Prostate gland (tissue), 2 donors: ENCODE results near the gene PIP. TPM values are rescaled to one million over a fixed set of nuclear protein-coding genes. Genes with fewer than 3 reads are reported as not detected.
A peak's percentile ranks its signal among the peaks of the same experiment; 100 is the strongest.
"Not testable (repeated sequence)": the region's sequence is repeated elsewhere in the genome, so short reads cannot be mapped to it uniquely, and the experiment has no call there.

Experiments used
- DNase-seq: peaks from one replicate; pipeline ENCODE4 v3.0.0-alpha.2; 2019; ENCODE audit warnings: low spot score
- H3K27ac ChIP-seq, 2 donors: fragments of 200-600 bp; sonication (generic); 2 replicates each; pipeline ENCODE4 v1.5.1; 2017 to 2019
- H3K27me3 ChIP-seq: fragments of 200-600 bp; sonication (generic); replicated peaks from 2 replicates; pipeline ENCODE4 v1.5.1; 2019; ENCODE audit not compliant: insufficient read depth
- H3K36me3 ChIP-seq, 2 donors: fragments of 200-600 bp; sonication (generic); 1 replicate in 1 of 2; 2 replicates in 1 of 2; pipeline versions ENCODE4 v1.5.1 to v1.8.1; 2017 to 2019
- H3K4me1 ChIP-seq: fragments of 200-600 bp; sonication (generic); replicated peaks from 2 replicates; pipeline ENCODE4 v1.5.1; 2019
- H3K4me3 ChIP-seq, 2 donors: fragments of 200-600 bp; sonication (generic); 2 replicates each; pipeline ENCODE4 v1.5.1; 2017 to 2019
- H3K9me3 ChIP-seq: fragments of 200-600 bp; sonication (generic); 2 replicates; pipeline ENCODE4 v1.5.1; 2017
- CTCF ChIP-seq, 4 experiments: fragments of 200-600 bp in 2 of 4; fragments of 450-650 bp in 2 of 4; sonication (generic) in 2 of 4; IDR thresholded peaks; 1 replicate in 3 of 4; 2 replicates in 1 of 4; pipeline ENCODE4 v1.5.1; 2016 to 2019; ENCODE audit warnings: antibody characterized with exemption in 4 of 4, mild to moderate bottlenecking in 2 of 4, moderate library complexity in 2 of 4
- POLR2A ChIP-seq: fragments of 450-650 bp; IDR thresholded peaks from one replicate; pipeline ENCODE4 v1.6.1; 2016; ENCODE audit warnings: antibody characterized with exemption, mild to moderate bottlenecking
- POLR2AphosphoS5 ChIP-seq: sonication (generic); formaldehyde crosslinking; IDR thresholded peaks from one replicate; pipeline ENCODE4 v1.6.1; 2017; ENCODE audit warnings: antibody characterized with exemption
- WGBS: methylation state at CpG from one replicate; pipeline ENCODE4 v1.1.5; 2018; 5-methylcytosine and 5-hydroxymethylcytosine counted together
- intact Hi-C: fragments of 100-400 bp; cut with DNase I; formaldehyde crosslinking; loops from one replicate; pipeline ENCODE4 v1.14.2; 2022
- total RNA-seq, 2 donors: library from RNA; depleted of rRNA; stranded (reverse); fragments of >200 nt; gene quantifications; one replicate each; pipeline ENCODE4 v1.1.0, GENCODE V29; 2016

Gene PIP
- total RNA-seq, 2 donors from 2014 or later = 2.2 to 98.2 TPM

GRCh38 chr7:143104759-143105158, 27.1 kb upstream of the PIP start:
- Histone ChIP-seq H3K9me3 (no peaks in the 10 kb centered on the region), H3K36me3 (no peaks in the 10 kb centered on the region), H3K4me1 (no peaks in the 10 kb centered on the region), H3K4me3 (no peak overlapping the region), H3K27ac (no peak overlapping the region), H3K27me3 (no peaks in the 10 kb centered on the region)
- intact Hi-C loops = no loop called here
- no peak for DNase-seq
- TF ChIP-seq POLR2AphosphoS5 (no peak), POLR2A (no peak), CTCF (IDR thresholded peaks at IDR 0.05) (no peak)

- intact Hi-C loops, H3K36me3 ChIP-seq, DNase-seq, H3K9me3 ChIP-seq, H3K27ac ChIP-seq, H3K4me3 ChIP-seq, H3K4me1 ChIP-seq, H3K27me3 ChIP-seq: not testable (repeated sequence)
- 95% methylated on average over 3 of the region's 3 CpGs for WGBS
Measured at GRCh38 chr7:143108019-143108418, 23.9 kb upstream of the PIP start.

GRCh38 chr7:143117395-143117794, 14.5 kb upstream of the PIP start:
- TF ChIP-seq POLR2AphosphoS5 (no peak), POLR2A (no peak), CTCF (IDR thresholded peaks at IDR 0.05) (no peak)

GRCh38 chr7:143120691-143121405, 11.0 kb upstream of the PIP start:
- 28% methylated on average over 3 of the region's 3 CpGs for WGBS
- intact Hi-C loops = no loop called here
- no peak for DNase-seq
- Histone ChIP-seq H3K4me1 (no peaks in the 10 kb centered on the region), H3K9me3 (no peaks in the 10 kb centered on the region), H3K27ac (no peak overlapping the region), H3K4me3 (no peak overlapping the region), H3K36me3 (no peaks in the 10 kb centered on the region), H3K27me3 (no peaks in the 10 kb centered on the region)
- TF ChIP-seq POLR2AphosphoS5 = no peak
- no peak for TF ChIP-seq CTCF (IDR thresholded peaks at IDR 0.05)
- TF ChIP-seq POLR2A = no peak

More at GRCh38 chr7:143117395-143117794, 14.5 kb upstream of the PIP start:
- no peaks in the 10 kb centered on the region for H3K27me3 ChIP-seq
- H3K27ac ChIP-seq = no peak overlapping the region
- no peaks in the 10 kb centered on the region for H3K9me3 ChIP-seq
- intact Hi-C loops = no loop called here
- no peaks in the 10 kb centered on the region for H3K4me1 ChIP-seq
- no peak overlapping the region for H3K4me3 ChIP-seq
- no peaks in the 10 kb centered on the region for H3K36me3 ChIP-seq
- WGBS = 97% methylated on average over 3 of the region's 3 CpGs
- DNase-seq = no peak

GRCh38 chr7:143123326-143123725, 8.6 kb upstream of the PIP start:
- H3K27me3 ChIP-seq, H3K4me1 ChIP-seq, H3K4me3 ChIP-seq, DNase-seq, H3K9me3 ChIP-seq, H3K36me3 ChIP-seq, H3K27ac ChIP-seq, intact Hi-C loops: not testable (repeated sequence)
- WGBS = 96% methylated on average over 9 of the region's 9 CpGs

- no peak overlapping the region for H3K27ac ChIP-seq
Measured at GRCh38 chr7:143126146-143126545, 5.7 kb upstream of the PIP start.

More at GRCh38 chr7:143126146-143126545, 5.7 kb upstream of the PIP start:
- H3K27me3 ChIP-seq = no peaks in the 10 kb centered on the region
- WGBS = 20% methylated on average over 1 of the region's 1 CpG
- peak; percentile 42 for TF ChIP-seq POLR2AphosphoS5
- TF ChIP-seq POLR2A = no peak
- no peak overlapping the region for H3K4me3 ChIP-seq
- no peaks in the 10 kb centered on the region for H3K36me3 ChIP-seq
- intact Hi-C loops = no loop called here
- H3K9me3 ChIP-seq = no peaks in the 10 kb centered on the region
- DNase-seq = no peak
- H3K4me1 ChIP-seq = no peaks in the 10 kb centered on the region
